GM12878 (cell line): Measurements from ENCODE around the gene DLG2. TPM values are rescaled to one million over a fixed set of nuclear protein-coding genes. Genes with fewer than 3 reads are reported as not detected.

Source experiments
- ATAC-seq: fragments of 200-7000 bp; cut with Tn5 transposase; 3 replicates; pipeline ENCODE4 v1.9.1; 2020; ENCODE audit warnings: mild to moderate bottlenecking, moderate library complexity
- BruUV-seq: library from RNA; stranded (reverse); fragments of 400-500 nt; replicated peaks from 2 replicates; lab custom pipeline; 2021; lab: Mats Ljungman, UMichigan
- CTCF ChIA-PET: fragments of 300-600 bp; sonication (Branson Sonifier 250); formaldehyde crosslinking; extraction: SDS; loops from one replicate; lab custom pipeline; 2021; ENCODE audit warnings: inconsistent platforms; lab: Yijun Ruan, JAX
- POLR2A ChIA-PET: fragments of 350-600 bp; formaldehyde crosslinking; extraction: SDS; loops from one replicate; lab custom pipeline; 2021; ENCODE audit warnings: inconsistent platforms; lab: Charles Lee
- RAD21 ChIA-PET: fragments of 300-600 bp; sonication (Branson Sonifier 250); formaldehyde crosslinking; loops from one replicate; lab custom pipeline; 2023; ENCODE audit warnings: antibody characterized with exemption; ENCODE audit not compliant: unreplicated experiment; lab: Charles Lee
- SMC1A ChIA-PET: fragments of 300-600 bp; sonication (Branson Sonifier 250); formaldehyde crosslinking; loops from one replicate; lab custom pipeline; 2023; ENCODE audit not compliant: unreplicated experiment, uncharacterized antibody; lab: Charles Lee
- DNase-seq: peaks from one replicate; pipeline ENCODE4 v3.0.0-alpha.2; 2011; ENCODE audit warnings: low read depth, low spot score
- FAIRE-seq: peaks from 3 replicates; lab custom pipeline; 2011; peaks lifted over from hg19 to GRCh38; lab: Jason Lieb, UNC
- H2AFZ ChIP-seq: 2 replicates; pipeline ENCODE4 v1.6.0; 2011; ENCODE audit warnings: low read depth, low read length, control low read depth; ENCODE audit not compliant: control insufficient read depth
- H3K27ac ChIP-seq: 2 replicates; pipeline ENCODE4 v1.5.1; 2011; ENCODE audit warnings: control low read depth; ENCODE audit not compliant: control insufficient read depth, insufficient read depth
- H3K27me3 ChIP-seq, 2 experiments: replicated peaks in 1 of 2; 2 replicates each; pipeline versions ENCODE4 v1.6.0 to v1.6.1; 2011; ENCODE audit warnings: low read length in 1 of 2; ENCODE audit not compliant: control insufficient read depth in 2 of 2, insufficient read depth in 2 of 2
- H3K36me3 ChIP-seq, 2 experiments: 2 replicates each; pipeline ENCODE4 v1.5.1; 2011; ENCODE audit warnings: low read length in 1 of 2; ENCODE audit not compliant: control insufficient read depth in 2 of 2, insufficient read depth in 2 of 2
- H3K4me1 ChIP-seq: 2 replicates; pipeline ENCODE4 v1.6.1; 2011; ENCODE audit warnings: mild to moderate bottlenecking, low read length, moderate library complexity, mixed read lengths; ENCODE audit not compliant: control insufficient read depth, insufficient read depth
- H3K4me2 ChIP-seq: 2 replicates; pipeline ENCODE4 v1.6.0; 2011; ENCODE audit warnings: control low read depth; ENCODE audit not compliant: control insufficient read depth, insufficient read depth
- H3K4me3 ChIP-seq: fragments of 200-600 bp; sonication (generic); 2 replicates; pipeline ENCODE4 v1.5.1; 2016
- H3K79me2 ChIP-seq: 2 replicates; pipeline ENCODE4 v1.6.0; 2011; ENCODE audit warnings: low read length; ENCODE audit not compliant: control insufficient read depth, insufficient read depth
- H3K9ac ChIP-seq: 2 replicates; pipeline ENCODE4 v1.8.0; 2011; ENCODE audit warnings: low read length, control low read depth, mixed read lengths; ENCODE audit not compliant: control insufficient read depth, insufficient read depth
- H3K9me3 ChIP-seq: replicated peaks from 3 replicates; pipeline ENCODE4 v1.5.1; 2011; ENCODE audit warnings: mild to moderate bottlenecking, low read length; ENCODE audit not compliant: control insufficient read depth, insufficient read depth
- H4K20me1 ChIP-seq: 2 replicates; pipeline ENCODE4 v1.6.0; 2011; ENCODE audit not compliant: control insufficient read depth, insufficient read depth
- CREB1 ChIP-seq: IDR thresholded peaks from 2 replicates; pipeline ENCODE4 v1.6.1; 2012; ENCODE audit warnings: low read depth, mild to moderate bottlenecking, inconsistent platforms
- CUX1 ChIP-seq: IDR thresholded peaks from 2 replicates; pipeline ENCODE4 v1.6.1; 2012; ENCODE audit warnings: improper control_type of control experiment, low read depth, low read length; ENCODE audit not compliant: insufficient replicate concordance
- GABPA ChIP-seq: IDR thresholded peaks from 2 replicates; pipeline ENCODE4 v1.6.1; 2014; ENCODE audit warnings: antibody characterized with exemption, low read depth, mild to moderate bottlenecking, inconsistent platforms
- POU2F2 ChIP-seq: IDR thresholded peaks from 3 replicates; pipeline ENCODE4 v1.6.1; 2011; ENCODE audit warnings: low read depth, mild to moderate bottlenecking, low read length, borderline replicate concordance
- SIN3A ChIP-seq: IDR thresholded peaks from 2 replicates; pipeline ENCODE4 v1.6.1; 2012; ENCODE audit warnings: low read depth, low read length, improper control_type of control experiment
- WGBS: methylation state at CpG from one replicate; pipeline ENCODE4 v1.1.6; 2016; ENCODE audit warnings: low lambda C conversion rate; ENCODE audit not compliant: insufficient replicate concordance, insufficient coverage; ENCODE audit errors: missing lambda C conversion rate; 5-methylcytosine and 5-hydroxymethylcytosine counted together
- in situ Hi-C: fragments of 300-500 bp; cut with MboI; formaldehyde crosslinking; loops from 9 replicates; pipeline ENCODE4 v1.14.3; 2018; ENCODE audit warnings: mixed read lengths
- intact Hi-C: fragments of 100-400 bp; cut with micrococcal nuclease; formaldehyde crosslinking; loops from one replicate; pipeline ENCODE4 v1.14.2; 2022; ENCODE audit not compliant: unreplicated experiment
- polyA plus RNA-seq, 11 experiments: library from polyadenylated mRNA; depleted of rRNA in 4 of 11; unstranded in 6 of 11; stranded (reverse) in 5 of 11; fragments of >200 nt; fragmentation: Nextera tagmentation in 4 of 11; fragmentation: Illumina TruSeq in 1 of 11; extraction: Ambion mirVana in 4 of 11; extraction: Trizol in 1 of 11; gene quantifications; 1 replicate in 1 of 11; 2 replicates in 10 of 11; pipeline versions ENCODE4 v1.2.1 to v1.2.3, GENCODE V29; 2011 to 2016; ENCODE audit warnings: inconsistent platforms in 2 of 11, missing spikeins in 2 of 11, low read depth in 1 of 11
- total RNA-seq, 4 experiments: library from RNA; depleted of rRNA in 3 of 4; stranded (reverse); fragments of >200 nt in 3 of 4; fragmentation: Illumina TruSeq in 1 of 4; extraction: Trizol in 1 of 4; gene quantifications; 2 replicates each; pipeline versions ENCODE4 v1.2.1 to v1.2.3, GENCODE V29; 2013 to 2021
- TF ChIP-seq, protein P1 (sequence below): fragments of 450-650 bp; formaldehyde crosslinking; IDR thresholded peaks from 2 replicates; pipeline ENCODE4 v1.4.0; 2022; ENCODE audit warnings: mild to moderate bottlenecking, moderate library complexity

DLG2 gene
- total and polyA plus RNA-seq, 10 of the 15 experiments (the other 5 are each of a cell fraction or from before 2014, with no cell fraction given), result 0.09 to 0.98 (median 0.35) TPM

- H4K20me1 ChIP-seq, result no peaks in the 10 kb centered on the region
- no peaks in the 10 kb centered on the region for H3K27me3 ChIP-seq
- DNase-seq (no peak), FAIRE-seq (no peak), ATAC-seq (no peak)
- no peaks in the 10 kb centered on the region for H3K36me3 ChIP-seq
- ChIA-PET POLR2A (interaction anchor here (0.5 kb wide), 1 partner anchor 9 kb away, joined by 3 read pairs; no protein-coding TSS in a partner anchor), SMC1A (interaction anchor here (1.3 kb wide), 1 partner anchor 10 kb away, joined by 3 read pairs; no protein-coding TSS in a partner anchor), CTCF (no interaction called here), RAD21 (interaction anchor here (0.6 kb wide), 1 partner anchor 829 kb away, joined by 3 read pairs; no protein-coding TSS in a partner anchor)
- no TSS peak for BruUV-seq
- H3K4me2 ChIP-seq, result no peak overlapping the region
- no peaks in the 10 kb centered on the region for H3K9me3 ChIP-seq
- H3K27ac ChIP-seq, result no peak overlapping the region
- peaks cover 16% of the 10 kb centered on the region for H3K4me1 ChIP-seq
- in situ Hi-C loops, result no loop called here
- H2AFZ ChIP-seq, result no peak overlapping the region
- WGBS, result 60% methylated on average over 5 of the region's 5 CpGs
- intact Hi-C loops, result no loop called here
- H3K79me2 ChIP-seq, result no peaks in the 10 kb centered on the region
- TF ChIP-seq POU2F2, result no peak
- TF ChIP-seq, protein P1, sequence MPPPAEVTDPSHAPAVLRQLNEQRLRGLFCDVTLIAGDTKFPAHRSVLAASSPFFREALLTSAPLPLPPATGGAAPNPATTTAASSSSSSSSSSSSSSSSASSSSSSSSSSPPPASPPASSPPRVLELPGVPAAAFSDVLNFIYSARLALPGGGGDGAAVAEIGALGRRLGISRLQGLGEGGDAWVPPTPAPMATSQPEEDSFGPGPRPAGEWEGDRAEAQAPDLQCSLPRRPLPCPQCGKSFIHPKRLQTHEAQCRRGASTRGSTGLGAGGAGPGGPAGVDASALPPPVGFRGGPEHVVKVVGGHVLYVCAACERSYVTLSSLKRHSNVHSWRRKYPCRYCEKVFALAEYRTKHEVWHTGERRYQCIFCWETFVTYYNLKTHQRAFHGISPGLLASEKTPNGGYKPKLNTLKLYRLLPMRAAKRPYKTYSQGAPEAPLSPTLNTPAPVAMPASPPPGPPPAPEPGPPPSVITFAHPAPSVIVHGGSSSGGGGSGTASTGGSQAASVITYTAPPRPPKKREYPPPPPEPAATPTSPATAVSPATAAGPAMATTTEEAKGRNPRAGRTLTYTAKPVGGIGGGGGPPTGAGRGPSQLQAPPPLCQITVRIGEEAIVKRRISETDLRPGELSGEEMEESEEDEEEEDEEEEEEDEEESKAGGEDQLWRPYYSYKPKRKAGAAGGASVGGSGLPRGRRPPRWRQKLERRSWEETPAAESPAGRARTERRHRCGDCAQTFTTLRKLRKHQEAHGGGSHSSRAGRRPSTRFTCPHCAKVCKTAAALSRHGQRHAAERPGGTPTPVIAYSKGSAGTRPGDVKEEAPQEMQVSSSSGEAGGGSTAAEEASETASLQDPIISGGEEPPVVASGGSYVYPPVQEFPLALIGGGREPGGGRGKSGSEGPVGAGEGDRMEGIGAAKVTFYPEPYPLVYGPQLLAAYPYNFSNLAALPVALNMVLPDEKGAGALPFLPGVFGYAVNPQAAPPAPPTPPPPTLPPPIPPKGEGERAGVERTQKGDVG (CRISPR knock-in tag), result no peak
- no peak for TF ChIP-seq GABPA
- no peak for TF ChIP-seq SIN3A
- TF ChIP-seq CREB1, result no peak
- no peak for TF ChIP-seq CUX1
- H3K9ac ChIP-seq, result no peak overlapping the region
- H3K4me3 ChIP-seq, result no peak overlapping the region
Measured at GRCh38 chr11:83678831-83679584, 1948.1 kb downstream of the DLG2 start.
